SK-N-SH (cell line): ENCODE data around the gene PRSS38. TPM values are rescaled to one million over a fixed set of nuclear protein-coding genes. Genes with fewer than 3 reads are reported as not detected.

Experiments used
- CTCF ChIA-PET: fragments of 300-600, 350-600 bp; formaldehyde crosslinking; extraction: SDS; loops from one replicate; lab custom pipeline; 2021; lab: Yijun Ruan, JAX
- POLR2A ChIA-PET: fragments of 350-600 bp; sonication (Branson Sonifier 250); formaldehyde crosslinking; extraction: SDS; loops from one replicate; lab custom pipeline; 2020; ENCODE audit warnings: antibody characterized with exemption, inconsistent platforms; lab: Yijun Ruan, JAX
- DNase-seq: peaks from one replicate; pipeline ENCODE4 v3.0.0; 2012
- H2AFZ ChIP-seq: fragments of 200-600 bp; sonication (generic); 2 replicates; pipeline ENCODE4 v1.8.1; 2016; ENCODE audit warnings: antibody characterized with exemption, mild to moderate bottlenecking, low read depth
- H3F3A ChIP-seq: fragments of 200-600 bp; sonication (generic); replicated peaks from 2 replicates; pipeline ENCODE3; 2016; ENCODE audit warnings: antibody characterized with exemption, mild to moderate bottlenecking; ENCODE audit not compliant: insufficient read depth
- H3K27ac ChIP-seq, 2 experiments: fragments of 200-500 bp in 1 of 2; fragments of 200-600 bp in 1 of 2; sonication (Bioruptor generic) in 1 of 2; sonication (generic), shearing (Covaris generic) in 1 of 2; 2 replicates each; pipeline versions ENCODE4 v1.5.1 to v1.6.1; 2014 to 2016; ENCODE audit warnings: low read depth in 2 of 2, inconsistent platforms in 1 of 2, low read length in 1 of 2, mild to moderate bottlenecking in 1 of 2, mixed read lengths in 1 of 2
- H3K27me3 ChIP-seq: fragments of 200-600 bp; sonication (generic), shearing (Covaris generic); 2 replicates; pipeline ENCODE4 v1.6.1; 2016; ENCODE audit warnings: mixed run types; ENCODE audit not compliant: insufficient read depth
- H3K36me3 ChIP-seq, 2 experiments: fragments of 200-500 bp in 1 of 2; fragments of 200-600 bp in 1 of 2; sonication (Bioruptor generic) in 1 of 2; sonication (generic) in 1 of 2; replicated peaks in 1 of 2; 2 replicates each; pipeline versions ENCODE3 to v1.5.1; 2014 to 2016; ENCODE audit warnings: low read length in 1 of 2, mild to moderate bottlenecking in 1 of 2; ENCODE audit not compliant: insufficient read depth in 2 of 2, control insufficient read depth in 1 of 2
- H3K4me1 ChIP-seq, 2 experiments: fragments of 200-500 bp in 1 of 2; fragments of 200-600 bp in 1 of 2; sonication (Bioruptor generic) in 1 of 2; sonication (generic), shearing (Covaris generic) in 1 of 2; 2 replicates each; pipeline versions ENCODE4 v1.5.1 to v1.6.1; 2014 to 2016; ENCODE audit warnings: low read depth in 1 of 2, low read length in 1 of 2, mixed run types in 1 of 2; ENCODE audit not compliant: insufficient read depth in 2 of 2, control insufficient read depth in 1 of 2
- H3K4me2 ChIP-seq: fragments of 200-600 bp; sonication (generic), shearing (Covaris generic); 2 replicates; pipeline ENCODE4 v1.6.1; 2017; ENCODE audit warnings: mixed run types
- H3K4me3 ChIP-seq, 2 experiments: fragments of 200-500 bp in 1 of 2; fragments of 200-600 bp in 1 of 2; sonication (Bioruptor generic) in 1 of 2; sonication (generic), shearing (Covaris generic) in 1 of 2; 2 replicates each; pipeline versions ENCODE4 v1.5.1 to v1.8.1; 2014 to 2016; ENCODE audit warnings: low read depth in 2 of 2, inconsistent platforms in 1 of 2, low read length in 1 of 2, mild to moderate bottlenecking in 1 of 2, mixed read lengths in 1 of 2, moderate library complexity in 1 of 2
- H3K79me2 ChIP-seq: fragments of 200-600 bp; sonication (generic); 2 replicates; pipeline ENCODE4 v1.8.1; 2017; ENCODE audit warnings: mild to moderate bottlenecking; ENCODE audit not compliant: insufficient read depth
- H3K9ac ChIP-seq: fragments of 200-600 bp; sonication (generic); 2 replicates; pipeline ENCODE4 v1.6.1; 2017; ENCODE audit warnings: mixed run types
- H3K9me2 ChIP-seq: fragments of 200-600 bp; sonication (generic); 2 replicates; pipeline ENCODE4 v1.6.1; 2017; ENCODE audit warnings: mixed run types
- H3K9me3 ChIP-seq: fragments of 200-600 bp; sonication (generic); 2 replicates; pipeline ENCODE4 v1.6.1; 2017; ENCODE audit warnings: mixed run types, mild to moderate bottlenecking, moderate library complexity
- H4K20me1 ChIP-seq: fragments of 200-600 bp; sonication (generic); 2 replicates; pipeline ENCODE4 v1.6.1; 2017; ENCODE audit warnings: mild to moderate bottlenecking, mixed run types; ENCODE audit not compliant: insufficient read depth
- EZH2phosphoT487 ChIP-seq: fragments of 200-600 bp; sonication (generic); IDR thresholded peaks from 2 replicates; pipeline ENCODE4 v1.6.1; 2017; ENCODE audit warnings: low read depth, mixed run types, mild to moderate bottlenecking, antibody characterized with exemption, moderate library complexity, borderline replicate concordance
- FOXM1 ChIP-seq: IDR thresholded peaks from 2 replicates; pipeline ENCODE4 v1.4.0; 2012; ENCODE audit warnings: low read depth, mild to moderate bottlenecking
- GATA2 ChIP-seq: sonication (generic); formaldehyde crosslinking; IDR thresholded peaks from 2 replicates; pipeline ENCODE4 v1.5.0; 2020; ENCODE audit warnings: mild to moderate bottlenecking, missing genetic modification reagents
- MAX ChIP-seq: IDR thresholded peaks from 2 replicates; pipeline ENCODE4 v1.4.0; 2012; ENCODE audit warnings: low read depth
- POLR2AphosphoS5 ChIP-seq: IDR thresholded peaks from 2 replicates; pipeline ENCODE4 v1.6.1; 2012; ENCODE audit warnings: low read depth, low read length
- RCOR1 ChIP-seq: fragments of 150-350 bp; IDR thresholded peaks from 2 replicates; pipeline ENCODE4 v1.6.1; 2017; ENCODE audit warnings: antibody characterized with exemption, low read length
- RFX5 ChIP-seq: IDR thresholded peaks from 2 replicates; pipeline ENCODE4 v1.6.1; 2012; ENCODE audit warnings: mild to moderate bottlenecking, improper control_type of control experiment, low read length
- TAF1 ChIP-seq: IDR thresholded peaks from 2 replicates; pipeline ENCODE4 v1.6.1; 2012; ENCODE audit warnings: low read depth, mild to moderate bottlenecking, low read length, moderate library complexity, borderline replicate concordance
- TEAD4 ChIP-seq: IDR thresholded peaks from 2 replicates; pipeline ENCODE4 v1.4.0; 2012; ENCODE audit warnings: mild to moderate bottlenecking, borderline replicate concordance; ENCODE audit not compliant: insufficient read depth
- WGBS: methylation state at CpG from one replicate; pipeline ENCODE4 v1.1.6; 2017; ENCODE audit warnings: low lambda C conversion rate; 5-methylcytosine and 5-hydroxymethylcytosine counted together
- polyA plus RNA-seq, 3 experiments: library from polyadenylated mRNA; depleted of rRNA; stranded (reverse); fragments of >200 nt; gene quantifications; 2 replicates each; pipeline ENCODE4 v1.2.3, GENCODE V29; 2012
- TF ChIP-seq, protein P1 (sequence below): fragments of 200-600 bp; sonication (generic); IDR thresholded peaks from 2 replicates; pipeline ENCODE4 v1.6.1; 2017; ENCODE audit warnings: antibody characterized with exemption, mild to moderate bottlenecking, moderate library complexity

The PRSS38 gene
- polyA plus RNA-seq, 1 of the 3 experiments (the other 2 are of a cell fraction), result not detected

- no peaks in the 10 kb centered on the region for H3K27me3 ChIP-seq
- no peaks in the 10 kb centered on the region for H4K20me1 ChIP-seq
- WGBS, result 20% methylated on average over 2 of the region's 5 CpGs
- H3K9me2 ChIP-seq, result no peaks in the 10 kb centered on the region
- H3K27ac ChIP-seq, result no peak overlapping the region
- no peak for DNase-seq
- no peaks in the 10 kb centered on the region for H3K36me3 ChIP-seq
- no peaks in the 10 kb centered on the region for H3F3A ChIP-seq
- no peak overlapping the region for H3K9ac ChIP-seq
- H3K79me2 ChIP-seq, result no peaks in the 10 kb centered on the region
- TF ChIP-seq, protein P1, sequence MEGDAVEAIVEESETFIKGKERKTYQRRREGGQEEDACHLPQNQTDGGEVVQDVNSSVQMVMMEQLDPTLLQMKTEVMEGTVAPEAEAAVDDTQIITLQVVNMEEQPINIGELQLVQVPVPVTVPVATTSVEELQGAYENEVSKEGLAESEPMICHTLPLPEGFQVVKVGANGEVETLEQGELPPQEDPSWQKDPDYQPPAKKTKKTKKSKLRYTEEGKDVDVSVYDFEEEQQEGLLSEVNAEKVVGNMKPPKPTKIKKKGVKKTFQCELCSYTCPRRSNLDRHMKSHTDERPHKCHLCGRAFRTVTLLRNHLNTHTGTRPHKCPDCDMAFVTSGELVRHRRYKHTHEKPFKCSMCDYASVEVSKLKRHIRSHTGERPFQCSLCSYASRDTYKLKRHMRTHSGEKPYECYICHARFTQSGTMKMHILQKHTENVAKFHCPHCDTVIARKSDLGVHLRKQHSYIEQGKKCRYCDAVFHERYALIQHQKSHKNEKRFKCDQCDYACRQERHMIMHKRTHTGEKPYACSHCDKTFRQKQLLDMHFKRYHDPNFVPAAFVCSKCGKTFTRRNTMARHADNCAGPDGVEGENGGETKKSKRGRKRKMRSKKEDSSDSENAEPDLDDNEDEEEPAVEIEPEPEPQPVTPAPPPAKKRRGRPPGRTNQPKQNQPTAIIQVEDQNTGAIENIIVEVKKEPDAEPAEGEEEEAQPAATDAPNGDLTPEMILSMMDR, result no peak
- TF ChIP-seq EZH2phosphoT487, result no peak
- no peak for TF ChIP-seq GATA2 (CRISPR knock-in tag)
- no peak for TF ChIP-seq RCOR1
- H2AFZ ChIP-seq, result no peak overlapping the region
- H3K4me3 ChIP-seq, result no peak overlapping the region
- ChIA-PET POLR2A (no interaction called here), CTCF (no interaction called here)
- H3K4me1 ChIP-seq, result no peaks in the 10 kb centered on the region
- H3K4me2 ChIP-seq, result no peak overlapping the region
- H3K9me3 ChIP-seq, result no peaks in the 10 kb centered on the region
These were observed 29.1 kb downstream of the PRSS38 start for GRCh38 chr1:227844320-227845146.

DNA sequence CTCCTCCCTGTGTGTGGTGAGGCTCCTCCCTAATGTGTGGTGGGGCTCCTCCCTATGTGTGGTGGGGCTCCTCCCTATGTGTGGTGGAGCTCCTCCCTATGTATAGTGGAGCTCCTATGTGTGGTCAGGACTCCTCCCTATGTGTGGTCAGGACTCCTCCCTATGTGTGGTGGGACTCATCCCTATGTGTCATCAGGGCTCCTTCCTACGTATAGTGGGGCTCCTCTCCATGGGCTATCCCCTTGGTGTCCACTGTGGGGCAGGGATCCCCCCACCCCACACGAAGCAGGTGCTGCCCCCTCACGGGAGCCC is 29.6 kb downstream of the PRSS38 start:
- DNase-seq, result no peak
- WGBS, result no CpG with 5 or more reads among the region's 3 CpGs
- no peak overlapping the region for H2AFZ ChIP-seq
- H3K9ac ChIP-seq, result no peak overlapping the region
- H3K4me3 ChIP-seq, result no peak overlapping the region
- no peaks in the 10 kb centered on the region for H3K9me2 ChIP-seq
- no peaks in the 10 kb centered on the region for H3K36me3 ChIP-seq
- ChIA-PET CTCF (no interaction called here), POLR2A (no interaction called here)
- no peaks in the 10 kb centered on the region for H3K79me2 ChIP-seq
- H3F3A ChIP-seq, result no peaks in the 10 kb centered on the region
- no peaks in the 10 kb centered on the region for H3K9me3 ChIP-seq
- H3K4me1 ChIP-seq, result no peaks in the 10 kb centered on the region
- H4K20me1 ChIP-seq, result no peaks in the 10 kb centered on the region
- H3K27ac ChIP-seq, result no peak overlapping the region
- no peaks in the 10 kb centered on the region for H3K27me3 ChIP-seq
- no peak overlapping the region for H3K4me2 ChIP-seq
- TF ChIP-seq TAF1 (no peak), TEAD4 (no peak), RFX5 (no peak), FOXM1 (no peak), POLR2AphosphoS5 (no peak), MAX (no peak)
